HEK293T (cell line): ENCODE data around the gene PRKCA.

Source experiments
- CTCF ChIA-PET: fragments of 350-600 bp; formaldehyde crosslinking; extraction: SDS; loops from one replicate; lab custom pipeline; 2021; ENCODE audit warnings: antibody characterized with exemption, inconsistent platforms; lab: Yijun Ruan, JAX
- POLR2A ChIA-PET: fragments of 350-600 bp; formaldehyde crosslinking; extraction: SDS; loops from one replicate; lab custom pipeline; 2020; ENCODE audit warnings: antibody characterized with exemption, inconsistent platforms; lab: Yijun Ruan, JAX
- DNase-seq: peaks from one replicate; pipeline ENCODE4 v3.0.0; 2012; ENCODE audit warnings: mixed read lengths; ENCODE audit errors: extremely low spot score
- ARNT ChIP-seq: fragments of 450-650 bp; IDR thresholded peaks from 2 replicates; pipeline ENCODE4 v1.6.1; 2017; ENCODE audit warnings: mild to moderate bottlenecking
- BHLHE40 ChIP-seq: fragments of 450-650 bp; IDR thresholded peaks from 2 replicates; pipeline ENCODE4 v1.6.1; 2016; ENCODE audit warnings: mild to moderate bottlenecking, moderate library complexity, borderline replicate concordance
- CTBP1 ChIP-seq: fragments of 450-650 bp; IDR thresholded peaks from 2 replicates; pipeline ENCODE4 v1.6.1; 2016; ENCODE audit warnings: borderline replicate concordance
- ELF4 ChIP-seq: fragments of 450-650 bp; IDR thresholded peaks from 2 replicates; pipeline ENCODE4 v1.6.1; 2017; ENCODE audit warnings: antibody characterized with exemption
- FOXA1 ChIP-seq: fragments of 450-650 bp; IDR thresholded peaks from 2 replicates; pipeline ENCODE4 v1.6.1; 2016; ENCODE audit warnings: mild to moderate bottlenecking
- FOXK2 ChIP-seq: fragments of 450-650 bp; IDR thresholded peaks from 2 replicates; pipeline ENCODE4 v1.6.1; 2016; ENCODE audit warnings: mild to moderate bottlenecking
- FOXM1 ChIP-seq: fragments of 450-650 bp; IDR thresholded peaks from 2 replicates; pipeline ENCODE4 v1.6.1; 2017; ENCODE audit warnings: mild to moderate bottlenecking, borderline replicate concordance
- HDGF ChIP-seq: fragments of 450-650 bp; IDR thresholded peaks from 2 replicates; pipeline ENCODE4 v1.6.1; 2017; ENCODE audit warnings: antibody characterized with exemption, borderline replicate concordance
- L3MBTL2 ChIP-seq: fragments of 450-650 bp; conservative IDR thresholded peaks from 2 replicates; pipeline ENCODE4 v1.6.1; 2016; ENCODE audit warnings: mild to moderate bottlenecking
- LEF1 ChIP-seq: fragments of 450-650 bp; IDR thresholded peaks from 2 replicates; pipeline ENCODE4 v1.6.1; 2017; ENCODE audit warnings: mild to moderate bottlenecking, borderline replicate concordance
- NFRKB ChIP-seq: fragments of 450-650 bp; IDR thresholded peaks from 2 replicates; pipeline ENCODE4 v1.6.1; 2016; ENCODE audit warnings: mild to moderate bottlenecking, moderate library complexity
- SP1 ChIP-seq: fragments of 450-650 bp; IDR thresholded peaks from 2 replicates; pipeline ENCODE4 v1.6.1; 2017
- SUZ12 ChIP-seq: fragments of 450-650 bp; IDR thresholded peaks from 2 replicates; pipeline ENCODE4 v1.6.1; 2016; ENCODE audit warnings: mild to moderate bottlenecking
- TARDBP ChIP-seq: fragments of 450-650 bp; IDR thresholded peaks from 2 replicates; pipeline ENCODE4 v1.6.1; 2016
- ZNF384 ChIP-seq: fragments of 450-650 bp; IDR thresholded peaks from 2 replicates; pipeline ENCODE4 v1.6.1; 2016
- TF ChIP-seq, protein P1 (sequence below): fragments of 450-650 bp; IDR thresholded peaks from 2 replicates; pipeline ENCODE4 v1.6.1; 2016

Gene PRKCA

DNA sequence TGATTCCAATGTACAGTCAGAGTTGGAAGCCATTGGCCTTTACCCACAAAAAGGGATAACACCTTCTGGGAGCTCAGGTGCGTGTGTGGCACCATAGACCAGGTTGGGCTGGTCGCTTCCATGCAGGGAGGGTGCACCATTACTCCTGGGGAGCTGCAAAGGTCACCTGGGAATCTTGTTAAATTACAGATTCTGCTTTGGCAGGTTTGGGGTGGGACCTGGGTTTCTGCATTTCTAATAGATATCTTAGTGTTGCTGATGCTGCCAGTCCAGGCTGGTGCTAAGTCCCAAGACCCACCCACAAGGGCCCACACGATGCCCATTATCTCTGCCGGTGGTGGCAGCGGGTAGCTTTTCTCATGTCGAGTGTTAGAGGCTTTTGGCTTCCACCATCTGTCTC lies 384.2 kb downstream of the PRKCA start:
- CTCF ChIA-PET, result interaction anchor here (0.6 kb wide), 1 partner anchor 566 kb away, joined by 3 read pairs; no protein-coding TSS in a partner anchor
- POLR2A ChIA-PET, result no interaction called here
- DNase-seq, result no peak
- TF ChIP-seq FOXA1, result no peak
- no peak for TF ChIP-seq TARDBP
- no peak for TF ChIP-seq FOXM1
- no peak for TF ChIP-seq LEF1
- no peak for TF ChIP-seq SUZ12
- TF ChIP-seq, protein P1, sequence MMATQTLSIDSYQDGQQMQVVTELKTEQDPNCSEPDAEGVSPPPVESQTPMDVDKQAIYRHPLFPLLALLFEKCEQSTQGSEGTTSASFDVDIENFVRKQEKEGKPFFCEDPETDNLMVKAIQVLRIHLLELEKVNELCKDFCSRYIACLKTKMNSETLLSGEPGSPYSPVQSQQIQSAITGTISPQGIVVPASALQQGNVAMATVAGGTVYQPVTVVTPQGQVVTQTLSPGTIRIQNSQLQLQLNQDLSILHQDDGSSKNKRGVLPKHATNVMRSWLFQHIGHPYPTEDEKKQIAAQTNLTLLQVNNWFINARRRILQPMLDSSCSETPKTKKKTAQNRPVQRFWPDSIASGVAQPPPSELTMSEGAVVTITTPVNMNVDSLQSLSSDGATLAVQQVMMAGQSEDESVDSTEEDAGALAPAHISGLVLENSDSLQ, result no peak
- no peak for TF ChIP-seq FOXK2
- no peak for TF ChIP-seq CTBP1
- no peak for TF ChIP-seq ZNF384

DNA sequence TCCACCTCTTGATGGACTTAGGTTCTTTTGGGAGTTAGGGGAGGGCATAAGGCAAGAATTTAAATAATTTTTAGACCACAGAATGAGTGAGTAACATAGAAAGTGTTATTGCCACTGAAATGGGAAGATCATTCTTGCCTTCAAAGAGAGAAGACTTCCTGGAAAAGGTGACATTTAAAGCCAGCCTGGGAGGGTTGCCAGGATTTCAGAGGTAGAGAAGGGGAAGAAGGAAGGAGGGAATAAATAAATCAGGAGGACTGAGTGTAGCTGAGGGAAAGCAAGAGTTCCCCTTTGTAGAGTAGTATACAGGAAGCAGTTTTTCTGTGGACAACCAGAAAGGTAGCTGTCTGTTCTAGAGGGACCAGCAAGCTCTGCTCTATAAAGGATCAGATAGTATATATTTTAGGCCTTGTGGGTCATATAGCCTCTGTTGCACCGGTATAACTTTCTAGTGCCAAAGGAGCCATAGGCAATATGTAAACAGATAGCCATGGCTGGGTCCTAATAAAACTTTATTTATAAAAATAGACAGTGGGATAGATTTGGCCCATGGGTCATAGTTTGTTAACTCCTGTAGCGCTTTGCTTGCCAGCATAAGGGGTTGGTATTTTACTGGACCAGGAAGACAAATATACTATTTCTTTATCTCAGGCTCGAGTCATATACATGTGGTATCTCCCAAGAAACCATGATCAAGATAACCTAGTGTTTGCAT lies 385.3 kb downstream of the PRKCA start:
- ChIA-PET POLR2A (no interaction called here), CTCF (no interaction called here)
- DNase-seq, result no peak
- TF ChIP-seq CTBP1, result no peak
- TF ChIP-seq, protein P1, result no peak
- no peak for TF ChIP-seq SUZ12
- TF ChIP-seq ELF4, result no peak
- no peak for TF ChIP-seq LEF1
- TF ChIP-seq FOXK2, result no peak
- no peak for TF ChIP-seq ZNF384
- no peak for TF ChIP-seq FOXM1
- TF ChIP-seq SP1, result no peak
- no peak for TF ChIP-seq L3MBTL2

DNA sequence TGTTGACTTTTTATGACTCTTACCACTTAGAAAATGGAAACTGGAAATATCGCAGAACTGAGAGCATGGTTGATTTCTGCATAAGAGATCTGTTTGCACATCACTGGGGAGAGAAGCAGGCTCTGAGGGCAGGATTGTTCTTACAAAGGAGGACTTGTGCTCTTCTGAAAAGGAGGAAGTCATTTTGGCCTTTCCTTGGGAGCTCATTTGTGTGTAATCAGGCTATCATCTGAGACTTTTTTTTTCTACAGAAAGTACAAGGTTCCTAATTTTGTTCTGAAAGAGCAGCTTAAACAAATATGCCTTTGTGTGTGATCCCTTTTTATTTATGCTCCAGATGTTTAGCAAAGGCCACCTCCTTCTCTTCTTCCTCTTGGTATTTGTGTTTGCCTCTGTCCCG lies 386.8 kb downstream of the PRKCA start:
- ChIA-PET CTCF (no interaction called here), POLR2A (no interaction called here)
- no peak for DNase-seq

DNA sequence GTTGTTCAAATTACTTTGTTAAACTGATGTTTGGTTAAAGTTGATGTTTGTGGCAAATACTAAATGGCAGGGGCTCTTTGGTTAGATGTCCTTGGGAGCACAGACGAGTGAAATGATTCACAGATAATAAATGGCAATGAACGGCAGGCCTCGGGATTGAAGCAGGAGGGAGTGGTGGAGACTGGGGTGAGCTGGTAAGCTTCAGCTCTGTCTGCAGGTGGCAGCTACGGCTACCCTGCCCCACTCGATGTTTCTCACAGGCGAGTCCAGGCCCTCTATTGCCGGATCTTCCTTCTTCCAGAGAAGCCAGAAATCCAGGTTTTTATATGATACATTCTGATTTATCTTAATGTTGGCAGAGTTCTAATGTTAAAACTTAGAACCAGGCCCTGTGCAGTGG lies 387.8 kb downstream of the PRKCA start:
- ChIA-PET CTCF (no interaction called here), POLR2A (no interaction called here)
- no peak for TF ChIP-seq ARNT
- no peak for TF ChIP-seq L3MBTL2
- TF ChIP-seq CTBP1, result no peak
- no peak for TF ChIP-seq FOXK2
- no peak for TF ChIP-seq BHLHE40
- no peak for TF ChIP-seq HDGF
- TF ChIP-seq, protein P1, result no peak
- no peak for TF ChIP-seq SP1
- TF ChIP-seq FOXM1, result no peak
- no peak for TF ChIP-seq NFRKB
- TF ChIP-seq TARDBP, result no peak
- DNase-seq, result no peak

More for the DNA sequence above, 386.8 kb downstream of the PRKCA start:
- TF ChIP-seq TARDBP (no peak), FOXA1 (no peak), FOXM1 (no peak), ZNF384 (no peak), LEF1 (no peak), FOXK2 (no peak), CTBP1 (no peak), SUZ12 (no peak), BHLHE40 (no peak), NFRKB (no peak), L3MBTL2 (no peak), ARNT (no peak), ELF4 (no peak), SP1 (no peak), HDGF (no peak)
- TF ChIP-seq, protein P1, result no peak

DNA sequence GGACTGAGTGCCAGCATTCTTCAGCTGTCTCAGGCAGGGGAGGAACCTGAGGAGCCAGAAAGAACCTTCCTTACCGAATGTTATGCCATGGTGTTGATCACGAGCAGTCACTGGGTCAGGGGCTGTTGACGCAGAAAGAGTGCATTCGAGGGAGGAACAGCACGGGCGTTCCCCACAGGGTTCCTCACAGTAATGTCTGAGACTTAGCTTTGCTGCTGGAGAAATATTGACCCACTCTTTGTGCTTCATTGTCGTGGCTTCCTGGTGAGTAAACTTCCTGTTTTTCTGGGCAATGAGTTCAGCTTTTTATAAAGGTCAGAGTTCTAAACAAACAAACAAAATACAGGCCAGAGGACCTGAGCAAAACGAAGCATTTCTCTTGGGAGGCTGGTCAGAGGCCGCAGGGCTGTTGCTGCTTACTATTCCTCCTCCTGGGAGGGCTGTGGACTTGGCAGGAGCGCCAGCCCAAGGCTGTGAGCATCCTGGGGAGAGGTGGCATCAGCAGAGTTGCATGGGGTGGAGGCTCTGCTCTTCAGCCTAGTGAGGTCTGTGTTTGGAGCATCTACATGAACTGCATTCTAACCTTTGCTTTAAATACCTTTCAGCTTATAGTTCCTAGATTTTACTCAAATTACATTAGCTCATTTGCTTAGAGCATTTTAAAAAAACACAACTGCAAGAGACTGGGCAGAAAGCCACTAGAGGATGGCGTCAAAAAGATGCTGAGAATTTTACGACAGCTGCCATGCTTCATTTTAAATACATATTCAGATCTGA lies 389.4 kb downstream of the PRKCA start:
- CTCF ChIA-PET, result no interaction called here
- POLR2A ChIA-PET, result no interaction called here
- DNase-seq, result no peak
- TF ChIP-seq FOXA1 (no peak), L3MBTL2 (no peak), HDGF (no peak), TARDBP (no peak), ELF4 (no peak), CTBP1 (no peak), NFRKB (no peak), LEF1 (no peak), ARNT (no peak)
